GM19043 (cell line): ENCODE results near the gene IQSEC3.
A peak's percentile ranks its signal among the peaks of the same experiment; 100 is the strongest.
"Not testable (repeated sequence)": the region's sequence is repeated elsewhere in the genome, so short reads cannot be mapped to it uniquely, and the experiment has no call there.

ENCODE experiments used
- ATAC-seq: cut with Tn5 transposase; IDR thresholded peaks from one replicate; pipeline ENCODE4 v1.9.1; 2021; ENCODE audit warnings: low read depth; ENCODE audit not compliant: unreplicated experiment

Gene IQSEC3

DNA sequence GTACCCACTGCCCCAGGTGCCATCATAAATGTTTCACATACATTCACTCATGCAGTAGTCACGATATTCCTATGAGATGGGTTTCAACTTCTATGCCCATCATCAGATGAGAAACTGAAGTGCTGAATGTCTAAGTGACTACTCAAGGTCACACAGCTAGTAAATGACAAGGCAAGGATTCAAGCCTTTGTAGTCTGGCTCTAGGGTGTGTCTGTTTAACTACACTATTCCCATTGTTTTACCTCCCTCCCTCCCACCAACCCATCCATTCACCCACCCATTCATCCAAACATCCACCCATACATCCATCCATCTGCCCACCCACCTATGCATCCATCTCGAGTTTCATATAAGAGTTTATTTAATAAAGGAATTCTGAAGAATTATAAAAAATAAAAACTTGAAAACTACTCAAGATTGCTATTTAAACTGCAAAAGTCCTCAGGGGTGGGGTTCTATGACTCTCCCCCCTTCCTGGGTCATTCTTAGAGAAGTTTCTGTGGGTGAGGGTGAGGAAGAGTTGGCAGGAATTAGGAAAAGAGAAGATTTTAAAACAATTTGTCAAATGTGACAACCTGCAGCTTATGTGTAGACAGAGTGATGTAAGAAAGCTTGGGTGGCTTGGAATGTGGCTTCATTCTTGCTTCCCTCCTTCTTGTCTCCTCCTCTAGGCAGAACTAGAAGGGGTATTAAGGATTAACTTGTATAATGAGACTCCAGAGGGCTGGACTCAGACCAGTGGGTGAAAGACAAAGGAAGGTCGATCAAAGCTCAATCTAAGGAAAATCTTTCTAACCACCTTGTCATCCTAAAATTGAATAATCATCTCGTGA is 13.4 kb upstream of the IQSEC3 start:
- ATAC-seq, result not testable (repeated sequence)

DNA sequence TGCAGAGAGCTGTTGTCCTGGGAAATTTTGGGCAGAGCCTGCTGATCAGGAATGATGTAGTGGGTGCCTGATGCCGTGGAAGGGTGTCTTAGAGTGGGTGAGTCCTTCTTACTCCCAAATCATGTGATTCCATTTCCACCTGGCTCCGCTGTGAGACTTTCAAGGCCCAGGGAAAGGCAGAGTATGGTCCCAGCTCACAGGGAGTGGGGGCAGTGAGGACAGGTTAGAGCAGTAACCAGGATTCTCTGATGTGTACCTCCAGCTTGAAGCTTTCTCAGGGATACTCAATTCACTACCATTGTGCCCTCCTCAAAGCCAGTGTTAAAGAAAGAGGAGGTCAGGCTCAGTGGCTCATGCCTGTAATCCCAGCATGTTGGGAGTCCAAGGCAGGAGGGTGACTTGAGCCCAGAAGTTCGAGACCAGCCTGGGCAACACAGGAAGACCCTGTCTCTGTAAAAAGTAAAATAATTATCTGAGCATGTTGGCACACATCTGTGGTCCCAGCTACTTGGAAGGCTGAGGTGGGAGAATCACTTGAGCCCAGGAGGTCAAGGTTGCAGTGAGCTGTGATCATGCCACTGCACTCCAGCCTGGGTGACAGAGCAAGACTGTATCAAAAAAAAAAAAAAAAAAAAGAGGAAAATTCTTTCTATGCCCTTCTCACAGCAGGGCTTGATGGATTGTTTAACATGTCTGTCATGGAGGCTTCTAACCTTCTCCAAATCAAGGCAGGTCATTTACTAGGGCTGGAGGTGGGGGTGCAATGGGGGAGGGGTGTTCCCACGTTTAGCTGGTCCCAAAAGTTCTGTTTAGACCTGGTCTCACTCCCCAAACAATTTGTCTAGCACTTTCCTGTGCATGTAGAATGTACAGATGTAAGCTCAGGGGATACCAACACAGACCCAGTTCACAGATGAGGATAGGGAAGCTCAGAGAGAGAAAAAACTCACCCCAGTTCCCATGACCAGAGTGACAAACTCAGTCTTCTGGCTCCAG is 12.5 kb upstream of the IQSEC3 start:
- ATAC-seq, result no peak

DNA sequence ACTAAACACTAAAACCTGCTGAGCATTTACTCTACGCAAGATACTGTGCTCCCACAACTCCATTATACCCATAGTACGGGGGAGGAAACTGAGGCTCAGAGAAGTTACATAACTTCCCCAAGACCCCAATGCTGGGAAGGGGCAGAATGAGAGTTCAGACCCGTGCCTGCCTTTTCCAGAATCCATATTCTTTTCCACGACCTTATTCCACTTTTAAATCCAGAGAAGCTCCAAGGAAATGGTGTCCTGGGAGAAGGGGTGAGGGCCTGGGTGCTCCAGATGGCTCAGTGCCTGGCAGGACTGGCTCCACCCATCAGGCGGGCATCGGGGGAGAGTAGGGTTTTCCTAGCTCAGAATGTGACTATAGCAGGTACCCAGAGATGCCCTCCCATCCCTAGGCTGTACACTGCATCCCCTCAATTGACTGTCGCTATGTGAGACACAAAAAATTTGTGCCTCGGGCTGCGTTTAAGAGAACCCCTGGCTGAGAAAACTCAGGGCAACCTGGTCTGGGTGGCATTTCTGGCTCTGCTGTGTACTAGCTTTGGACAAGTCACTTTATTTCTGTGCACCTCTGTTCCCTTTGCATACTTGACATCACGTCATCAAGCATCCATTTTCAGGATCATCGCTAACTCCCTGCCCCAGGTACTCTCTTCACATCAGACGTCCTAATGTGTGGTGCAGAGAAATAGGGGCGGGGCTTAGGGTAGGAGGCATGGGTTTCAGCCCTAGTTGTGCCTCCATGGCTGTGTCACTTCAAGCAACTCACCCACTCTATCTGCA is 11.6 kb upstream of the IQSEC3 start:
- ATAC-seq, result no peak

DNA sequence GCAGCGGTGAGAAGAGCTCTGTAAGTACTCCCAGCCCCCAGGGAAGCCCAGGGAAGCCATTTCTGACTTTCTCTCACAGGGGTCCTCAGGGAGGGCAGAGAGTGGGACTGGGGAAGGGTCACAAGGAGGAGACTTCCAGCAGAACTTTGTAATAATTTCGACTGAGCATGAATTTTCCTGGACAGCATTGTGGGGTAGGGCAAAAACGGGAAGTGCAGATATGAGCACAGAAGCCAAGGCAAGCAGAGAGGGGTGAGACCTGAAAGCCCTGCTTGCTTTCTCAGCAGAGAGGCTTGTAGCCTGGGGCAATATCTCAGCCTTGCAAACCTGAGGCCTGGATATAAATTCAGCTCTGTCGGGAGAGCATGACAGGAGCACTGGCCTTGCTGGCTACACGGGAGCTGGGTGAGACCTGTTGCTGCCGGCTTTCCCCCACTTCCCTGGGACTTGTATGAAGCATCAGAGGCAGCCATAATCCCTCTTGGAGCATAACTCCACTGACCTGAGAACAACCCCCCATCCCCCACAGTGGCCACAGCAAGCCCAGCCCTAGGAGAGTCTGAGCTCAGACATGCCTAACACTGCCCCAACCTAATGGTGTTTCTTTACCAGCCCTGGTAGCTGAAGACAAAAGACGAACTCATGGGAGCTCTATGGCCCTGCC is 9.8 kb upstream of the IQSEC3 start:
- no peak for ATAC-seq

DNA sequence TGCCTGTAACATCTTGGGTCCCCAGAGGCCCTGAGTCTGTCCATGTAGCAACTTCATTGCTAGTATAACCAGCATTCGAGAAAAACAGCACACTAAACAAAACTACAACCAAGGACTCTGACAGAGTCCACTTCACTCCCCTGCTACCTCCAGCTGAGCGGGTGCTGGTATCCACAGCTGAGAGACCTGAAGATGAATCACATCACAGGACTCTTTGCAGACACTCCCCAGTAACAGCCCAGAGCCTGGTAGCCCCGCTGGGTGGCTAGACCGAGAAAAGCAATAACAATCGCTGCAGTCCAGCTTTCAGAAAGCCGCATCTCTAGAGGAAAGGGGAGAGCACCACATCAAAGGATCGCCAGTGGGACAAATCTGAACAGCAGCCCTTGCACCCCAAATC is 9.0 kb upstream of the IQSEC3 start:
- no peak for ATAC-seq

DNA sequence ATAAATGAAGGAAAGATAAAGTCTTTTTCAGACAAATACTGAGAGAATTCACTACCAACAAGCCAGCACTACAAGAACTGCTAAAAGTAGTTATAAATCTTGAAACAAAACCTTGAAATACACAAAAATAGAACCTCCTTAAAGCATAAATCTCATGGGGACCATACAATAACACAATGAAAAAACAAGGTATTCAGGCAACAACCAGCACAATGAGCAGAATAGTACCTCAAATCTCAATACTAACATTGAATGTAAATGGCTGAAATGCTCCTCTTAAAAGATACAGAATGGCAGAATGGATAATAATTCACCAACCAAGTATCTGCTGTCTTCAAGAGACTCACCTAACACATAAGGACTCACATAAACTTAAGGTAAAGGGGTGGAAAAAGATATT is 7.7 kb upstream of the IQSEC3 start:
- no peak for ATAC-seq

DNA sequence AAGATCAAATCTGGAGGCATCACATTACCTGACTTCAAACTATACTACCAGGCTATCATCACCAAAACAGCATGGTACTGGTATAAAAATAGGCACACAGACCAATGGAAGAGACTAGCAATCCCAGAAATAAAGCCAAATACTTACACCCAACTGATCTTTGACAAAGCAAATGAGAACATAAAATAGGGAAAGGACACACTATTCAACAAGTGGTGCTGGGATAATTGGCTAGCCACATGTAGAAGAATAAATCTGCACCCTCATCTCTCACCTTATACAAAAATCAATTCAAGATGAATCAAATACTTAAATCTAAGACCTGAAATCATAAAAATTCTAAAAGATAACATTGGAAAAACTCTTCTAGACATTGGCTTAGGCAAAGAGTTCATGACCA is 4.7 kb upstream of the IQSEC3 start:
- not testable (repeated sequence) for ATAC-seq

DNA sequence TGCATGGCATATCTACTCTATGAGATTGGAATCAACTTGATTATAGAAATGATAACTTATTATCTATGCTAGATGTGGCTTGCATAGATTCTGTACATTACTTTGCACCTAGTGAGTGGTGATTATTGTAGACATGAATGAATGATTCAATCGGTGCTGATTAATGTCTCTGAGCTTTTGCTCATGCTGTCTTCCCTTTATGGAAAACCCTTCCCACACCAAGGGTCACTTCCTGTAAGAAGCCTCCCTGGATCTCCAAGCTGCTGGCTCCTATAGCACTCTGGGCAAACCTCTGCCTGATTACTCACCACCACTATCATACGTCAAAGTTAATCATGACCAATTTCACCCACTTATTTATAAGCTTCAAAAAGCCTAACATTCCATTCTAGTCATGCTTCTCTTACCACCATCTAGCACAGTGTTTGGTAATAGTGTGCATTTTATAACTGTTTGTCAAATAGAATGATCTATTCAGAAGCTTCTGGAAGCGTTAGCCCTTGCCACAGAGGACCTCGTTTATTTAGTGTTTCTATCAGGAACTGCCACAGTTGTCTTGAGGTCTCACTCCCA is 990 bp upstream of the IQSEC3 start:
- not testable (repeated sequence) for ATAC-seq

DNA sequence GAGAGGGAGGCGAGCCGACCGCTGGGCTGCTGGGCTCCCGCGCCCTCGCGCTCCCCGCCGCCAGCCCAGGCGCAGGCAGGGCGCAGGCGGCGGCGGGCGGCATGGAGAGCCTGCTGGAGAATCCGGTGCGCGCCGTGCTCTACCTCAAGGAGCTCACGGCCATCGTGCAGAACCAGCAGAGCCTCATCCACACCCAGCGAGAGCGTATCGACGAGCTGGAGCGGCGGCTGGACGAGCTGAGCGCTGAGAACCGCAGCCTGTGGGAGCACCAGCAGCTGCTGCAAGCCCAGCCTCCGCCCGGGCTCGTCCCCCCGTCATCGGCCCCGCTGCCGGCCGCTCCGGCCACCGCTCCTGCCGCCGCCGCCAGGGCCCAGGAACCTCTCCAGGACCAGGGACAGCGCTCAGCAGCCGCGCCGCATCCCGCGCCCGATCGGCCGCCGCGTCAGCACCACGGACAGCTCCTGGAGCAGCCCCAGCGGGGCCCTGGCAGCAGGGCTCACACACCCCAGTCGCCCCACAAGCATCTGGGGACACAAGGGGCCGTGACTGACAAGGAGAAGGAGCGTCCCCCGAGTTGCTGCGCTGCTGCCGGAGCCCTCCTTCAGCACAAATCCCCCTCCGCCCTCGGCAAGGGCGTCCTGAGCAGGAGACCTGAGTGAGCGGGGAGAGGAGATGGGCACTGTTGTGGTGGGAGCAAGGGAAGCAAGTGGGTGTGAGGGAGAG is 376 bp downstream of the IQSEC3 start:
- ATAC-seq, result peak; percentile 41

DNA sequence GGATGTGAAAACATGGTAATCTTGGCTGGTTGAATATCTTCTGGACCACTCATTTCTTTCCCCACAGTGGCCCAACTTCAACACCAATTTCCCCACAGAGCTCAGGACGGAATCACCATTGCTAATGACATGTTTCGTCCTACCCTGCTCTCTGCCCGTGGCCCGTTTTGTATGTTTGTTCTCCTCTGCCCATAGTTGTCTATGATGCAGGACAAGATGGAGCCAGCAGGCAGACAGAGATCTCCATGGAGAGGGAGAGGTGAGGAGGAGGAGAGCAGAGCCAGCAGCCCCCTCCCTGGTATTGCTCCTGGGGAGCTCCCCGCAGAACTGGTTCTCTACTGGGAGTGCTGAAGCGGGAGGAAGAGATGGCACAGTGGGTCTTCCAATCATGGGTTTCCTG is 3.1 kb downstream of the IQSEC3 start:
- not testable (repeated sequence) for ATAC-seq

DNA sequence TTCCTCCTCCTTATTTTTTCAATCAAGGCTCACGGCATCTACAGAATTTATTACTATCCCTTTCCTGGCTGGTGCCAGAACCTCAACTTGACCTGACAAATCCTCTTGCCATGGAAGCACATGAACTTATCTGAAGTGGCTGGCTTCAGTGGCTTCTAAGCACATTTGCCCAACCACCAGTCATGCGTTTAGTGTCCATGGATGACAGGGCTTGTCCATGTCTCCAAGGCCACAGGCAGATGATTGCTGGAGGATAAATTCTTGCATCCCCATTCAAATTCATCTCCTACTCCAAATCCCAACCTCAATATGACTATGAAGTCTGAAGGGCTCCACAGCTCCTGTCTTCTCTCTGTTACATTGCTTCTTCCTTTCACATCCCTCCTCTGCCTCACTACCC is 4.0 kb downstream of the IQSEC3 start:
- ATAC-seq, result not testable (repeated sequence)

DNA sequence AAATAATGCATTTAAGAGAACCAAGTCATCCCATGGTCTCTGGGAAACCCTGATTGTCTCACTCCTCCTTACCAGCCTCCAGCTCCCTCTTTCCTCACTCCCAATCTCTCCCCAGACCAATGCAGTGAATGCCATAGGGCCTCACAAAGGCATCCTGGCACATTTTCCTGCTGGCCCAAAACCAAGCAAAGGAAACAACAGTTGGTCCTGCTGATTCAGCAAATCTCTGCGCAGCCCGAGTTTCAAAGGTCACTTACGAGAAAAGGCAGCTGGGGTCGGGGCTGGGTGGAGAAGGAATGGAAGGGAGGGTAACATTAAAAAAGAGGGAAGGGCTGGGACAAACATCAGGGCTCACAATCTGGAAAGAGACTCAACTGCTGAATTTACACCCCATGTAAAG is 5.5 kb downstream of the IQSEC3 start:
- ATAC-seq, result not testable (repeated sequence)

DNA sequence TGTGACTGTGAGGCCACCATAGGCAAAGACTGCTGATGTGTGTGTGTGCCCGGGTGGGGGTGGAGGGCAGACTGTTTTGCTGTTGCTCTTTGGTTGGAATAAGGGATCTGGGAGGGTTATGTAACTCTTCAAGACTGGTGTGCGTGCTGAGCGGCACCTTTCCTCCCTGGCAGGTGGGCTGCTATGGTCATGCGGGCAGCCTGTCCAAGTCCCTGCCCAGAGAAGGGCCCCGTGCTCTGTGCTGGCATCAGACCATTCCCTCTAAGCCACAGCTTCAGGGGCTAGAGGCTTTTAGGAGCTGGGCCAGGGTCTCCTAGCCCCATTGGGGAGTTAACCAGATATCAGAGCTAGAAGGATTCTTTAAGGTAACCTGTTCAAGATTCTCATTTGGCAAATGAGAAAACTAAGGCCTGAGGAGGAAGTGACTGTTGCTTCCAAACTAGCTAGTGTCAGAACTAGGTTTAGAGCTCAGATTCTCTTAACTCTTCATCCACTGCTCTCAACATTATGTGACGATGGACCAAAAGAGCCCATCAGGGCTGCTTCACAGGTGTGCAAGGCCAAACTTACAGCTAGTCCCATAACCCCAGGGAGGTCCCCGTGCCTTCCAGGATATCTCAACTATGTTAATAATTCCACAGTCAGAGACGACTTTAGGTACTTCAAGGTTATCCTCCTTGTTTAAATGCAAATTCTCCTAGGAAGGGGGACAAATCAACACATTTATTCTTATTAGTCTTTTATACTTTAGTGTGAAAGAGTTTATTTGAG is 8.0 kb downstream of the IQSEC3 start:
- not testable (repeated sequence) for ATAC-seq

DNA sequence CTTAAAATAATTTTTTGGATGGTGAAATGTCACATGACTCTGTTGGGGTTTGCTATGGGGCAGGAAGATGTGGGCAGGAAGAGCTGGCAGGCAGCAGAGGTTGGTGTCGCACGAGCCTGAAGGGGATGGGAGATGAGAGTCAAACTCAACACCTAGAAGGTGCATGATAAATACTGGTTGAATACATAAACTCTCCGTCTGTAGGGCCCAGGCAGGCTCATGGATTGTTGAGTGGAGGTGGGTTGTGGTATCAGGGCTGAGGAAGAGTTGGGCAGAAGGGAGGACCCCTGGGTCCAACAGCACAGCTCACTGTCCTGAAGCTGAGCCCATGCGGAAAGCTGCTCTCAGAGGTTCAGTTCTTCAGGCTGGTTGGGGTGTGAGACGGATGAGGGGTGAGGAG is 9.0 kb downstream of the IQSEC3 start:
- ATAC-seq, result not testable (repeated sequence)

DNA sequence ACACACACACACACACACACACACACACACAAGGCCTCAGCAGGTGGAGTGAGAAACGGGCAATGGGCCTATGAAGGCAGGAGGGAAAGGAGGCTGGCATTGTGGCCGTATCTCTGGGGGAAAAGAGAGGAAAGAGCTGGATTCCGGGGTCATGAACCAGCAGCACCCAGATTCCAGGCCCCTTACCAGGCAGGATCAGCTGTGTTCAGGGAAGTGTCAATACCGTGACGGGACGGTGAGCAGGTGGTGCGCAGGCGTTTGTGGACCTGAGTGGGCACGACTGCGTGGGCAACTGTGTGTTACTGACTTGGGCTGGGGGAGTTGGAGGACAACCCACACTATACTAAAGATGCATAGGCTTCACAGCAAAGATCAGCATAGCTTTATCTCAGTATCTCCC is 9.5 kb downstream of the IQSEC3 start:
- ATAC-seq, result not testable (repeated sequence)

DNA sequence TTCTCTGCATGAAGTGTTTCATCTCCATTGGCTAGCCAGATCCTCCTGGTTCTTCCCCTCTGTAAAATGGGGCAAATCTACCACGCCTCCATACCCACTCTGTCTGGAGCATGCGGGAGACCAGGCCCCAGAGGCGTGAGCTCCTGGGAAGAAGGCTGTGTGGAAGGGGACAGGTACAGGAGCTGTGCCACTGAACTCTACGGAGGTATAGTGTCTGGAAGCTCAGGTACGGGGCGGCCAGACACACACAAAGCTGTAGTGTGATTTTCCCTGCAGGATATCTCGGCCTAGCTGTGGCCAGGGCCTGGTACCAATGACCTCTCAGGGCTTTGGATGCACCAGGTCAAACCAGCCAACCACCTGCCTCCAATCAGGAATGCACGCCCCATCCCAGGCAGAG is 10.0 kb downstream of the IQSEC3 start:
- not testable (repeated sequence) for ATAC-seq

DNA sequence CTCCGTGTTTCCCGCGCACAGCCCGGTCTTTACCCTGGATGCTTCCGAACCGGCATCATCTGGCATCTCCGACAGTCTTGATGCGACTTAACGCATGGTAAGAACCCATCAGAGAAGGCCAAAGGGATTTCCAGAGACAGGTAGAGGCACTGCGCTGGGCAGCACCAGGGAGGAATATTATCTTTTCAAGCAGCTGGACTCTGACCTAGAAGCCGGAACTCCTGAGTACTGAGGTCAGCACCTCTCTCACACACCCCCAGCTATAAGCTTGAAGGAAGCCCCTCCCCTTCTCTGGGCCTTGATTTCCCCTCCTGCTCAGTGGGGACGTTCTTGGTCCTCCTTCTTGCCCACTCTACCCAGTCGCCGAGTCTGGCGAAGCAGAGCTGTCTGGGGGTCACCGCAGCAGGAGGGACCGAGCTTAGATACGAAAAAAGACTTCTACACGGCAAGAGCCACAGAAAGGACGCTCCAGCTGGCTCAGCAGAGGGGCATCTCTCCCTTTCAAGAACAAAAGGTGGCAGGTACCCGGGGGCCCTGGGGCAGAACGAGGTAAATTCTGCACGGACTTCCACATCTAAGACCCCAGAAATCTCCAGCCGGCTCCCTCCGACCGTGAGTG is 10.6 kb downstream of the IQSEC3 start:
- not testable (repeated sequence) for ATAC-seq
